Effector memory CD4-positive, alpha-beta T cell (primary cell): ENCODE results near the gene TGIF2LX.
"Not testable (repeated sequence)": the region's sequence is repeated elsewhere in the genome, so short reads cannot be mapped to it uniquely, and the experiment has no call there.

Experiments
- DNase-seq, 3 donors: peaks; one replicate each; pipeline ENCODE4 v3.0.0-alpha.2; 2020
- H3K27ac ChIP-seq: 2 replicates; pipeline ENCODE4 v1.7.0; 2013; ENCODE audit warnings: mild to moderate bottlenecking, low read length, moderate library complexity; ENCODE audit not compliant: insufficient read depth, poor library complexity, severe bottlenecking
- H3K27me3 ChIP-seq: replicated peaks from 2 replicates; pipeline ENCODE4 v1.7.0; 2013; ENCODE audit warnings: mild to moderate bottlenecking, low read length; ENCODE audit not compliant: insufficient read depth, control insufficient read depth, poor library complexity, severe bottlenecking
- H3K36me3 ChIP-seq: 2 replicates; pipeline ENCODE4 v1.7.0; 2013; ENCODE audit warnings: mild to moderate bottlenecking, low read length, moderate library complexity; ENCODE audit not compliant: control insufficient read depth, insufficient read depth
- H3K4me1 ChIP-seq: 2 replicates; pipeline ENCODE4 v1.7.0; 2013; ENCODE audit warnings: low read length, mild to moderate bottlenecking; ENCODE audit not compliant: control insufficient read depth, insufficient read depth, poor library complexity, severe bottlenecking
- H3K4me3 ChIP-seq: 2 replicates; pipeline ENCODE4 v1.7.0; 2013; ENCODE audit warnings: low read length, low read depth, mild to moderate bottlenecking; ENCODE audit not compliant: insufficient read depth, poor library complexity, severe bottlenecking
- H3K9me3 ChIP-seq: 2 replicates; pipeline ENCODE4 v1.7.0; 2013; ENCODE audit warnings: mild to moderate bottlenecking, low read length, moderate library complexity; ENCODE audit not compliant: control insufficient read depth
- total RNA-seq, 3 donors: gene quantifications; one replicate each; lab custom pipeline; 2026; lab: John Stamatoyannopoulos, UW

The TGIF2LX gene
- total RNA-seq: 0 reads per million in 3 donors

DNA sequence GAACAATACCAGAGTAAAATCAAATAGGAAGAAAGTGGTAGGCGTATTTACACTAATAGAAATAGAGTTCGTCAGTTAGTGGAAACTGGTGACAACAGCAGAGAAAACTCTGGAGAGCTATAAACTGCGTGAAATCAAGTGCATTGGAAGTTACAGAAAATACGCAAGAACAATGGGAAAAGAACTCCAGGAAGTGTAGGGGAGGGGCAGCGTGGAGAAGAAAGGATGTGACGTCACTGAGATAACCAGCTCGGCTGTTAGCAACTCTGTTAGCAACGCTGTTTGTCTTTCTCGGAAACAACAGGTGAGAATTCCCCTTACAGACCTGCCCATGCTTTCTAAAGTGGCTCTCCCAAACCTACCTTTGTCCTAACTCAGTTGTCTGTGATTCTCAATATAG, at the start of gene TGIF2LX:
TGIF2LX (plus strand) TSS at position 244 of the 400 bp plus-strand sequence. CDS start 178 bp downstream, outside the sequence.
- not testable (repeated sequence) for H3K27me3 ChIP-seq, DNase-seq, H3K36me3 ChIP-seq, H3K4me3 ChIP-seq, H3K27ac ChIP-seq, H3K4me1 ChIP-seq, H3K9me3 ChIP-seq

DNA sequence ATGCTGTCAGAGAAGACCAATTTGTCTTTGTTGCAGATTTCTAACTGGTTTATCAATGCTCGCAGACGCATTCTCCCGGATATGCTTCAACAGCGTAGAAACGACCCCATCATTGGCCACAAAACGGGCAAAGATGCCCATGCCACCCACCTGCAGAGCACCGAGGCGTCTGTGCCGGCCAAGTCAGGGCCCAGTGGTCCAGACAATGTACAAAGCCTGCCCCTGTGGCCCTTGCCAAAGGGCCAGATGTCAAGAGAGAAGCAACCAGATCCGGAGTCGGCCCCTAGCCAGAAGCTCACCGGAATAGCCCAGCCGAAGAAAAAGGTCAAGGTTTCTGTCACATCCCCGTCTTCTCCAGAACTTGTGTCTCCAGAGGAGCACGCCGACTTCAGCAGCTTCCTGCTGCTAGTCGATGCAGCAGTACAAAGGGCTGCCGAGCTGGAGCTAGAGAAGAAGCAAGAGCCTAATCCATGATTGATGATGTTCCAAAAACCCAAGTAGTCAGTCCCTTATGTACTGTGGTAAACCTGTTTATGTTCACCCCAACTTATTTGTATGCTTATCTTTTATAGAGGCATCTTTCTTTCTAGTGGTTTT, 728 bp downstream of the TGIF2LX start:
- H3K9me3 ChIP-seq, H3K27ac ChIP-seq, DNase-seq, H3K36me3 ChIP-seq, H3K4me3 ChIP-seq, H3K27me3 ChIP-seq, H3K4me1 ChIP-seq: not testable (repeated sequence)

DNA sequence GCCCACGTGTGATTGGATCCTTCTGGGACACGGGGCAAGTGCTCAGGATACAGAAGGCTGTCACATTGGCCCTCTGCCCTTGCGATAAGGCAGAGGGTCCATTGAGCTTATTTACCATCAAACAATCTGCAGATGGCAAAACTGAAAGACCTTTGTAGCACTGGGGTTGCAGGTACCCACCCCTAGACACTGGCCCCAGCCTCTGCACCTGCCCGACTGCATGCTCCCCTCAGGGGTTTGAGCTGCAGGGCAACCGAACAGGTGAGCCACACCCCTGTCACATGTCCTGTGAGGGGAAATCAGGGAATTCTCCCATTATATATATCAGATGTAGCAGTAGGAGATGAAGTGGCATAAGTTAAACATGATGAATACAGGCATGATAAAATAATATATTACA, 21.4 kb downstream of the TGIF2LX start:
- not testable (repeated sequence) for H3K9me3 ChIP-seq, H3K36me3 ChIP-seq, DNase-seq, H3K4me3 ChIP-seq, H3K4me1 ChIP-seq, H3K27ac ChIP-seq, H3K27me3 ChIP-seq

DNA sequence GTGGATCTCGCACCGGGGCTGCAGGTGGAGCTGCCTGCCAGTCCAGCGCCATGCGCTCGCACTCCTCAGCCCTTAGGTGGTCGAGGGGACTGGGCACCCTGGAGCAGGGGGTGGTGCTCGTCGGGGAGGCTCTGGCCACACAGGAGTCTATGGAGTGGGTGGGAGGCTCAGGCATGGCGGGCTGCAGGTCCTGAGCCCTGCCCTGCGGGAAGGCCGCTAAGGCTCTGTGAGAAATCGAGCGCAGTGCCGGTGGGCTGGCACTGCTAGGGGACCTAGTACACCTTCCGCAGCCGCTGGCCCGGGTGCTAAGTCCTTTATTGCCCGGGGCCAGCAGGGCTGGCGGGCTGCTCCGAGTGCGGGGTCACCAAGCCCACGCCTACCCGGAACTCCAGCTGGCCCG, 43.9 kb downstream of the TGIF2LX start:
- not testable (repeated sequence) for H3K9me3 ChIP-seq, H3K27me3 ChIP-seq, H3K36me3 ChIP-seq, H3K4me1 ChIP-seq, H3K27ac ChIP-seq, DNase-seq, H3K4me3 ChIP-seq
